ENCODE data around the gene TOX3.

Gene TOX3

DNA sequence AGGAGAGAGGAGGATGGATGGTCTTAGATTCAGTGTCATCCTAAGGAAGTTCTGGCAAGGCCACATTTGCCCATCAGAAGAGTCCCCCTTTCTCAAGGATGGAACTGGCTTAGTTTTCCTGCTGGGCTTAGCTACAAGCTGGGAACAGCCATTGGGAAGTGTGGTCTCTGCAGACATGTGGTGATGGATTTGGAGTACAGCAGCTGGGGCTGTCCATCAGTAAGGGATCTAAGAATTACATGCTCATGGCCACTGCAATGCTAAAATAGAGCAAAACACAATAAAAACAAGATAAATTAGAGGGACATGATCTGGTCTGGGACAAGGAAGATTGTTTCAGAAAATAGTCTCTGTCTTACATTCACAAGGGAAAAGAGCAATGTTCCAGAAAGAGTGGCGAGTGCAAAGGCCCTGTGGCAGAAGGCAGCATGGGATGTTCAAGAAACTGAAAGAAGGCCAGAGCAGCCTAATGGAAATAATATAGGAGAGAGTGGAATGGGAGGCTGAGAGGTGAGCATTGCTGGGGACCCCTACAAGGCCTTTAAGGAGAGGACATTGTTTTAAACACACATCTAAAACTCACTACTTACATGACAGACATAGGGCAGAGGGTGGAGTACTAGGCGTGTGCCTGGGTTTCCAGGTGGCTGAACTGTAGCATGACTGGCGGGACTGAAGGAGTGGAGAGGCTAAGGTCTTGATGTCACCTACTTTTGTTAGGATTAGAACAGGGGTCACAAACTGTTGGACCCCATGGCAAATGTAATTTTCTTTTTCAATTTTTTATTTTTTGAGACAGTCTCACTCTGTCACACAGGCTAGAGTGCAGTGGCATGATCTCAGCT lies 17.0 kb upstream of the TOX3 start:
- DNase-seq = no peak

DNA sequence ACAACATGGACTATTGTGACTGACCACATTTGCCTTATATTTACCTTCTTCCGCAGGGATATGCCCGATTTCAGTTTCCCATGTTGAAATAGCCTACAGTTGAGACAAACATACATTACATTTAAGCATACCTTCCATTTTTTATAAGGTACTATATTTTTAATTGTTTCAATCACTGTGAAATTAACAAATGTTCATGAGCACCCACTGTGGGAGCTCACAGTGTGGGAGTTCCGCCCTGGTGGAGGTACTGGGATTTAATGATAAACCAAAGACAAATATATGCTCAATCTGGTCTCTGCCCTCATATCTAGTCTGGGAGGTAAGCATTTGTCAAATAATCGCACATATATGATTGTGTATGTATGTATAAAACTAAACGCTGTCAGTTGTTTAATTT lies 15.8 kb upstream of the TOX3 start:
- DNase-seq = no peak

- no peak for DNase-seq
Observed at GRCh38 chr16:52561910-52562741, 15.2 kb upstream of the TOX3 start.

DNA sequence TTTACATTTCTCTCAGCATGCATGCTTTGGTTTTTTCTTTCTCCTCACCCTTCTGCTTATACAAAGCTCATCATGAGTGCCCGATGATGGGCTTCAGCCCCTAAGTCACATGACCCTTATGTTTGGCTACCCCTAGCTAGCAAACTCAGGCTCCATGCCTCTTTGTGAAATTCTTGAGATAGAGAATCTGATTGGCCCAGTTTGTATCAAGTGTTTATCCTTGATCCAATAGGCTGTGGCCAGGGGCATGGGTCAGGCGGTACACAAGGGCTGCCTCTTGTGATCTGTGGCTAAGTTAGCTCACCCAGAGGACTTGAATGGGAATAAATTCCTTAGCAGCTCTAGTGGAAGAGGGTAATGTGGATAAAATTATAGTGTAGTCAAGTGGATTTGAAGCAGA lies 11.5 kb upstream of the TOX3 start:
- DNase-seq = no peak

GRCh38 chr16:52557236-52557635 lies 10.3 kb upstream of the TOX3 start:
- DNase-seq = no peak

GRCh38 chr16:52556083-52556482 lies 9.1 kb upstream of the TOX3 start:
- no peak for DNase-seq

- DNase-seq = no peak
Observed at GRCh38 chr16:52555572-52555971, 8.6 kb upstream of the TOX3 start.

DNA sequence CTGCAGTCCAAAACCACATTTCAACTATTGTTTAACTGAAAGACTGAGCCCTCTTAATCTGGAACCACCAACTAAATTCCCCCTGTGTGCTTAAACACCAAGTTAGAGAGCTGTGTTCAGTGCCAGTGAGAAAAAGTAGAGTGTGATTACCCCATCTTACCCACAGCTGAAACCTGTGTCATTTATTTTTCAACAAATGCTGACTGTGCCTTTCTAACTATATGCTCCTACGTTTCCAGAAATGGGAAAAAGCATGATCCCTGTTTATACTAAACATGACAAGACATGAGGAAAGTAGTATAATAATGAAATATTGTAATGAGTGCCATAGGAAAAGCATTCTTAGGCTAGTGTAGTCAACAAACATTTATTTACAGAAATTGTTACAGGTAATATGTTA lies 7.4 kb upstream of the TOX3 start:
- DNase-seq = no peak

DNA sequence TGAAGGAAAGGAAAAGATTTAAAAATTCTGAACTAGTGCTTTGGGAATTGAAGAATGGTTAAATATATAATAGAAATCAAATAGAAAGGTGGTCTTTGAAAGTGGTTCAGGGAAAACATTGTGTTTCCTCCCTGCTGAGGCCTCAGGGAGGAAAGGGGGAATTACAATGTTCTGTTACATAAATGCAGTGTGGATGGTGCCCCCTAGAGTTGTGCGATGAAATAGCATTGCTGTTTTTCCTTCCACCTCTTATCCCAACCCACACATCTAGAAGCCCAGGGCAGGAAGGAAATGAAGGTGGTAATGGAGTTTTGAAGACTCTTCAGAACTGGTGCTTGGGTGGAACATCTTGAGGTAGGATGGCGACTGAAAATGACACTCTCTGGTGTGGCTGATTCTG lies 6.4 kb upstream of the TOX3 start:
- no peak for DNase-seq

- no peak for DNase-seq
Observed at GRCh38 chr16:52552643-52553042, 5.7 kb upstream of the TOX3 start.

GRCh38 chr16:52549011-52549692 lies 2.2 kb upstream of the TOX3 start:
- no peak for DNase-seq

- DNase-seq = no peak
Observed at GRCh38 chr16:52548261-52549010, 1.5 kb upstream of the TOX3 start.

GRCh38 chr16:52547834-52548215 lies 882 bp upstream of the TOX3 start:
- no peak for DNase-seq

DNA sequence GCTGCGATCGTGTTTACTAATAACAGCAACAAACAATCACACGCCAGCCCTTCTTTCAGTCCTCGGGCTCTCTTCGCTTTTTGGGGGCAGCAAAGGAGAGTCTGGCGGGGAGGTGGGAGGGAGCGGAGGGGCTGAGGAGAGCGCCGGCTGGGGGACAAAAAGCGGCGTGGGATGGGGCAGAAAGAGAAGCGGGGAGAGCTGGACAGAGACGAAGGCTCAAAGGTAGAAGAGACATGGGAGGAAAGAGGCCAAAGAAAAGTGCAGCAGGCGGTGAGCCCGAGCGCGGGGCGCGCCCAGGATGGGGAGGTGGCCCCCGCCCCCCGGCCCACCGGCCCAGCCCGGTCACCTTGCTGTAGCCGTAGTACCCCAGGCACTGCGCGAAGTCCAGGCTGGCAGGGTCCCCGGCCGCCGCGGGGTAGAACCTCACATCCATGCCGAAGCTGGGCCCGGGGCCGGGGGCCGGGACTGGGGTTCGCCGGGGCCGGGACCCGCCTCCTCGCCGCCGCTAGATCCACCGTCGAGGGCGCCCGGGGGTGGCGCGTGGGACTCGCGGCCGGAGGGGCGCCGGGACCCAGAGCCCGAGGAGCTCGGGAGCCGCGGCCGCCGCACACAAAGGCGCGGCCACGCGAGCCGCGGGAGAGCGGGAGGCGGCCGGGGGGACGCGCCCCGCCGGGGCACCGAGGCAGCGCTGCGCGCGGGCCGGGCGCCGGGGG lies 496 bp downstream of the TOX3 start:
- no peak for DNase-seq

GRCh38 chr16:52545898-52546266 lies 1.1 kb downstream of the TOX3 start:
- DNase-seq = no peak

DNA sequence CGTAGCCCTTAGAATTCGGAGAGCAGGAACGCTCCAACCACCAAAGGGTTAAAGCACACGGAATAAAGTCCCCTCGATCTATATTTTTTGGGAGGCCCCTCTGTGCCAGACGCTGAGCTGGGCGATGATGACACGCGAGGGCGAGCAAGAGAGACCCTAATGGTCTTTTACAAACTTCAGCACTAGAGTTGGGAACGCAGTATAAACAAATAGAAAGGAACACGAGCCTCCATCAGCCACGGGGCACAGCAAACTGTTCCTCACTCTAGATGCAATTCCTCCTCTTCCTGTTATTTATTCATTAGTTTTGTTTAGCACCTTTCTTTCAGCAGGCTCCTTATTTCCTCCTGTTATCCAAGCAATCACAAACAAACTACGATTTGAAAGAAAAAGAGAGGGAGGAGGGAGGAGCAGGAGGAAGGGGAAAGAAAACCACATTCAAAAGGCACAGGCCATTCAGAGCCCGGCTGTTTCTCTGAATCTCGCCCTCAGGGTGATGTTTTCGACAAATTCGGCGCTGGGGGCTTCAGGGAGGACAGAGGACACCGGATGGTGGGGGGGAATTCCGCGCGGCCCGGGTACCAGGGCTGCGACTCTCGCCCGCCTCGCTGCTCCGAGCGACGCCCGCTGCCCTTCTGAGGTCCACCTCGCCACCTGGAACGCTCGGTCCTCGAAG lies 1.6 kb downstream of the TOX3 start:
- no peak for DNase-seq

DNA sequence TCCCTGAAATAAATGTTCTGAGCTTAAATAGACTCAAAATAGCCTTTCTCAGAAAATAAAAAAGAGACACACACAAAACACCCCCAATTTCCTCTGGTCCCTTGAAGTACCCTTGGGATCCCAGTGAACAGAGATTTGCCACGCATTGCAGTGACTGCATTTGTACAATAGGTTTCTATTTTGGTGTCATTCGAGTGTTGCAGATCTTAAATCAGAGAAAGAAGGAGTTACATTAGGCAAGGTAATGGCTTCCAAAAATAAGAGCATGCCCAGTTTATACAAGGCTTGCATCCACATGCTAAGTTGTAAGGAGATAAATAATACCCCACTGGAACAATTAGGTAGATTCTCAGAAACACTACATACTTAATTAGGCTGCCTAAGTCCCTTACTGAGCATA lies 2.2 kb downstream of the TOX3 start:
- no peak for DNase-seq

GRCh38 chr16:52543654-52544053 lies 3.3 kb downstream of the TOX3 start:
- DNase-seq = no peak

GRCh38 chr16:52540910-52541309 lies 6.0 kb downstream of the TOX3 start:
- no peak for DNase-seq

DNA sequence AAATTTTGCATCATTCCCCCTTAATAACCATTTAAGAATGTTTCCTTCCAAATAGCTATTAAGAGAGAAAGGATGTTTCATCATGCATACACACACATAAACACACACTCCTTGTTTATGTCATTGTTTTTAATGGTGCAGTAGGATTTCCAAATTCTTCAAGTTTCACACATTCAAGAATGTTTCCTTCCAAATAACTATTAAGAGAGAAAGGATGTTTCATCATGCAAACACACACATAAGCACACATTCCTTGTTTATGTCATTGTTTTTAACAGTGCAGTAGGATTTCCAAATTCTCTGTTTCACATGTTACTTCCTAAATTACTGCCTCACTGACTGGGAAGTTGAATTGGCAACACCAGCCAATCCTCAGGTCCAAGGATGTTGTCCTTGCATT lies 7.8 kb downstream of the TOX3 start:
- no peak for DNase-seq

- DNase-seq = no peak
Observed at GRCh38 chr16:52538511-52538910, 8.4 kb downstream of the TOX3 start.

- no peak for DNase-seq
Observed at GRCh38 chr16:52537516-52537915, 9.4 kb downstream of the TOX3 start.

Data from activated CD4-positive, alpha-beta T cell treated with anti-CD3 and anti-CD28 coated beads for 48 hours (primary cell).